Activated naive CD8-positive, alpha-beta T cell (primary cell): Measurements from ENCODE around the gene POR.

Experiments
- H3K27ac Mint-ChIP-seq: one replicate; pipeline ENCODE4 v1.8.0; 2021; ENCODE audit warnings: mixed read lengths
- H3K27me3 Mint-ChIP-seq: one replicate; pipeline ENCODE4 v1.8.0; 2021; ENCODE audit warnings: mixed read lengths
- H3K36me3 Mint-ChIP-seq: one replicate; pipeline ENCODE4 v1.8.0; 2021; ENCODE audit warnings: mixed read lengths
- H3K4me1 Mint-ChIP-seq: one replicate; pipeline ENCODE4 v1.8.0; 2021; ENCODE audit warnings: low read depth, mixed read lengths
- H3K4me3 Mint-ChIP-seq: one replicate; pipeline ENCODE4 v1.8.0; 2021; ENCODE audit warnings: mild to moderate bottlenecking, mixed read lengths
- H3K9me3 Mint-ChIP-seq: one replicate; pipeline ENCODE4 v1.8.0; 2021; ENCODE audit warnings: low read depth, mixed read lengths

Gene POR

GRCh38 chr7:75966190-75966961 lies 51.4 kb downstream of the POR start:
- H3K4me1 Mint-ChIP-seq, result no peaks in the 10 kb centered on the region
- H3K4me3 Mint-ChIP-seq, result no peak overlapping the region
- H3K36me3 Mint-ChIP-seq, result peaks cover 6% of the 10 kb centered on the region
- H3K27me3 Mint-ChIP-seq, result no peaks in the 10 kb centered on the region
- no peaks in the 10 kb centered on the region for H3K9me3 Mint-ChIP-seq
- H3K27ac Mint-ChIP-seq, result no peak overlapping the region

- no peaks in the 10 kb centered on the region for H3K9me3 Mint-ChIP-seq
- no peaks in the 10 kb centered on the region for H3K4me1 Mint-ChIP-seq
- H3K4me3 Mint-ChIP-seq, result no peak overlapping the region
- H3K27ac Mint-ChIP-seq, result no peak overlapping the region
- H3K27me3 Mint-ChIP-seq, result no peaks in the 10 kb centered on the region
- peaks cover 6% of the 10 kb centered on the region for H3K36me3 Mint-ChIP-seq
These were observed 52.1 kb downstream of the POR start for GRCh38 chr7:75967055-75967454.

GRCh38 chr7:75967487-75967997 lies 52.6 kb downstream of the POR start:
- H3K27ac Mint-ChIP-seq, result no peak overlapping the region
- H3K4me3 Mint-ChIP-seq, result no peak overlapping the region
- H3K27me3 Mint-ChIP-seq, result no peaks in the 10 kb centered on the region
- H3K9me3 Mint-ChIP-seq, result no peaks in the 10 kb centered on the region
- no peaks in the 10 kb centered on the region for H3K4me1 Mint-ChIP-seq
- peaks cover 5% of the 10 kb centered on the region for H3K36me3 Mint-ChIP-seq

GRCh38 chr7:75968012-75968411 lies 53.1 kb downstream of the POR start:
- Mint-ChIP-seq H3K9me3 (no peaks in the 10 kb centered on the region), H3K27ac (no peak overlapping the region), H3K36me3 (peaks cover 3% of the 10 kb centered on the region), H3K4me3 (no peak overlapping the region), H3K27me3 (no peaks in the 10 kb centered on the region), H3K4me1 (no peaks in the 10 kb centered on the region)

- H3K4me3 Mint-ChIP-seq, result no peak overlapping the region
- no peaks in the 10 kb centered on the region for H3K36me3 Mint-ChIP-seq
- H3K27ac Mint-ChIP-seq, result no peak overlapping the region
- no peaks in the 10 kb centered on the region for H3K4me1 Mint-ChIP-seq
- no peaks in the 10 kb centered on the region for H3K9me3 Mint-ChIP-seq
- H3K27me3 Mint-ChIP-seq, result no peaks in the 10 kb centered on the region
These were observed 53.6 kb downstream of the POR start for GRCh38 chr7:75968561-75969001.

- H3K4me3 Mint-ChIP-seq, result no peak overlapping the region
- peaks cover 5% of the 10 kb centered on the region for H3K36me3 Mint-ChIP-seq
These were observed 54.2 kb downstream of the POR start for GRCh38 chr7:75969182-75969581.

GRCh38 chr7:75969704-75970498 lies 54.9 kb downstream of the POR start:
- Mint-ChIP-seq H3K9me3 (no peaks in the 10 kb centered on the region), H3K27me3 (no peaks in the 10 kb centered on the region), H3K27ac (no peak overlapping the region), H3K4me3 (no peak overlapping the region), H3K36me3 (peaks cover 5% of the 10 kb centered on the region), H3K4me1 (no peaks in the 10 kb centered on the region)

More at GRCh38 chr7:75969182-75969581, 54.2 kb downstream of the POR start:
- Mint-ChIP-seq H3K27ac (no peak overlapping the region), H3K4me1 (no peaks in the 10 kb centered on the region), H3K9me3 (no peaks in the 10 kb centered on the region), H3K27me3 (no peaks in the 10 kb centered on the region)

- Mint-ChIP-seq H3K9me3 (no peaks in the 10 kb centered on the region), H3K4me1 (no peaks in the 10 kb centered on the region), H3K27ac (no peak overlapping the region), H3K4me3 (no peak overlapping the region), H3K36me3 (peaks cover 5% of the 10 kb centered on the region), H3K27me3 (no peaks in the 10 kb centered on the region)
These were observed 56.5 kb downstream of the POR start for GRCh38 chr7:75971309-75971960.

- H3K27ac Mint-ChIP-seq, result no peak overlapping the region
These were observed 57.2 kb downstream of the POR start for GRCh38 chr7:75971961-75972763.

GRCh38 chr7:75977743-75978142 lies 62.8 kb downstream of the POR start:
- Mint-ChIP-seq H3K36me3 (peaks cover 7% of the 10 kb centered on the region), H3K27ac (no peak overlapping the region), H3K27me3 (no peaks in the 10 kb centered on the region), H3K9me3 (no peaks in the 10 kb centered on the region), H3K4me3 (no peak overlapping the region), H3K4me1 (peaks cover 1% of the 10 kb centered on the region)

More at GRCh38 chr7:75971961-75972763, 57.2 kb downstream of the POR start:
- Mint-ChIP-seq H3K4me1 (no peaks in the 10 kb centered on the region), H3K36me3 (peaks cover 5% of the 10 kb centered on the region), H3K9me3 (no peaks in the 10 kb centered on the region), H3K27me3 (no peaks in the 10 kb centered on the region), H3K4me3 (no peak overlapping the region)

GRCh38 chr7:75979759-75980429 lies 64.9 kb downstream of the POR start:
- no peaks in the 10 kb centered on the region for H3K9me3 Mint-ChIP-seq
- peaks cover 1% of the 10 kb centered on the region for H3K4me1 Mint-ChIP-seq
- H3K36me3 Mint-ChIP-seq, result peaks cover 2% of the 10 kb centered on the region
- no peak overlapping the region for H3K4me3 Mint-ChIP-seq
- H3K27ac Mint-ChIP-seq, result no peak overlapping the region
- H3K27me3 Mint-ChIP-seq, result no peaks in the 10 kb centered on the region

GRCh38 chr7:75980430-75981202 lies 65.7 kb downstream of the POR start:
- H3K36me3 Mint-ChIP-seq, result peaks cover 2% of the 10 kb centered on the region
- no peaks in the 10 kb centered on the region for H3K27me3 Mint-ChIP-seq
- H3K9me3 Mint-ChIP-seq, result no peaks in the 10 kb centered on the region
- H3K27ac Mint-ChIP-seq, result no peak overlapping the region
- peaks cover 1% of the 10 kb centered on the region for H3K4me1 Mint-ChIP-seq
- no peak overlapping the region for H3K4me3 Mint-ChIP-seq

GRCh38 chr7:75981203-75981452 lies 66.2 kb downstream of the POR start:
- H3K27ac Mint-ChIP-seq, result no peak overlapping the region
- no peak overlapping the region for H3K4me3 Mint-ChIP-seq
- peaks cover 2% of the 10 kb centered on the region for H3K36me3 Mint-ChIP-seq
- H3K27me3 Mint-ChIP-seq, result no peaks in the 10 kb centered on the region
- peaks cover 1% of the 10 kb centered on the region for H3K4me1 Mint-ChIP-seq
- H3K9me3 Mint-ChIP-seq, result no peaks in the 10 kb centered on the region
